Spleen (tissue), 11 donors: ENCODE measurements around the gene MOSPD3. TPM values are rescaled to one million over a fixed set of nuclear protein-coding genes. Genes with fewer than 3 reads are reported as not detected.

ENCODE experiments used
- DNase-seq: peaks from one replicate; pipeline ENCODE4 v3.0.0-alpha.2; 2020
- H3K27ac ChIP-seq, 8 donors: fragments of 200-600 bp; sonication (generic) in 7 of 8; 1 replicate in 4 of 8; 2 replicates in 4 of 8; pipeline versions ENCODE4 v1.5.0 to v1.8.0; 2016 to 2021; ENCODE audit warnings: inconsistent platforms in 4 of 8, mild to moderate bottlenecking in 4 of 8, moderate library complexity in 1 of 8
- H3K27me3 ChIP-seq, 7 donors: fragments of 200-600 bp; sonication (generic) in 6 of 7; replicated peaks in 1 of 7; 1 replicate in 4 of 7; 2 replicates in 3 of 7; pipeline versions ENCODE4 v1.5.0 to v1.8.0; 2016 to 2021; ENCODE audit warnings: inconsistent platforms in 3 of 7, mild to moderate bottlenecking in 1 of 7
- H3K36me3 ChIP-seq, 6 donors: fragments of 200-600 bp; sonication (generic) in 5 of 6; 1 replicate in 4 of 6; 2 replicates in 2 of 6; pipeline versions ENCODE4 v1.5.0 to v1.8.0; 2016 to 2021; ENCODE audit warnings: inconsistent platforms in 2 of 6
- H3K4me1 ChIP-seq, 6 donors: fragments of 200-600 bp; sonication (generic) in 5 of 6; 1 replicate in 3 of 6; 2 replicates in 3 of 6; pipeline versions ENCODE4 v1.5.0 to v1.8.0; 2016 to 2021; ENCODE audit warnings: inconsistent platforms in 3 of 6
- H3K4me3 ChIP-seq, 8 donors: fragments of 200-600 bp; sonication (generic) in 7 of 8; 1 replicate in 4 of 8; 2 replicates in 4 of 8; pipeline versions ENCODE4 v1.5.0 to v1.8.0; 2016 to 2021; ENCODE audit warnings: inconsistent platforms in 4 of 8, mild to moderate bottlenecking in 4 of 8, moderate library complexity in 2 of 8
- H3K9me3 ChIP-seq, 8 donors: fragments of 200-600 bp; sonication (generic) in 7 of 8; 1 replicate in 4 of 8; 2 replicates in 4 of 8; pipeline versions ENCODE4 v1.5.0 to v1.8.0; 2016 to 2021; ENCODE audit warnings: inconsistent platforms in 4 of 8
- CTCF ChIP-seq, 11 experiments: fragments of 200-600 bp in 7 of 11; fragments of 450-650 bp in 4 of 11; sonication (generic) in 4 of 11; IDR thresholded peaks in 8 of 11; conservative IDR thresholded peaks in 3 of 11; 1 replicate in 7 of 11; 2 replicates in 4 of 11; pipeline versions ENCODE4 v1.4.0 to v1.8.0; 2016 to 2021; ENCODE audit warnings: antibody characterized with exemption in 11 of 11, inconsistent platforms in 4 of 11, mild to moderate bottlenecking in 1 of 11
- POLR2A ChIP-seq, 3 donors: fragments of 450-650 bp; IDR thresholded peaks; one replicate each; pipeline ENCODE4 v1.5.1; 2017; ENCODE audit warnings: antibody characterized with exemption in 3 of 3, mild to moderate bottlenecking in 1 of 3
- POLR2AphosphoS5 ChIP-seq, 3 donors: sonication (generic); formaldehyde crosslinking; IDR thresholded peaks; one replicate each; pipeline ENCODE4 v1.5.1; 2017; ENCODE audit warnings: antibody characterized with exemption in 3 of 3
- WGBS, 5 donors: extraction: QIAGEN DNeasy Blood & Tissue Kit in 3 of 5; methylation state at CpG; one replicate each; pipeline versions ENCODE4 v1.1.5 to v1.1.7; 2013 to 2018; 5-methylcytosine and 5-hydroxymethylcytosine counted together
- intact Hi-C: fragments of 100-400 bp; cut with DNase I; formaldehyde crosslinking; loops from one replicate; pipeline ENCODE4 v1.15.0; 2023; ENCODE audit warnings: low total_unique reads
- polyA plus RNA-seq, 3 donors: library from polyadenylated mRNA; stranded (reverse); fragments of 200-250 nt; gene quantifications; one replicate each; pipeline ENCODE4 v1.2.1, GENCODE V29; 2013
- total RNA-seq, 7 donors: library from RNA; depleted of rRNA in 3 of 7; stranded (reverse); fragments of >200 nt in 3 of 7; fragmentation: NEBNext Ultra II Directional in 4 of 7; extraction: Animal tissue kit (Norgen Biotek cat#: 25700) in 4 of 7; gene quantifications; one replicate each; pipeline versions ENCODE4 v1.1.0 to v1.2.1, GENCODE V29; 2016 to 2021
- donor health status: healthy with polysubstance abuse.
- donor health status: DM: no; HTN: no; CAD: no; lungs with moderate emphysema.
- donor health status: DM: no; HTN: no; CAD: no.
- donor health status: Bipolar disorder and iron deficiency.
- donor health status: healthy.
- donor health status: DM: no; HTN: no; CAD: no.
- donor health status: DM: yes; HTN: yes; CAD: no.

MOSPD3 gene
- total and polyA plus RNA-seq, 10 donors, result 11.2 to 20.4 (median 15.1) TPM

GRCh38 chr7:100589341-100589947 is 22.9 kb upstream of the MOSPD3 start:
- no peak overlapping the region for H3K27ac ChIP-seq
- no peak overlapping the region for H3K4me3 ChIP-seq
- TF ChIP-seq POLR2A (IDR thresholded peaks at IDR 0.05) (no peak), POLR2AphosphoS5 (IDR thresholded peaks at IDR 0.05) (no peak), CTCF (IDR thresholded peaks at IDR 0.05 in 8 of 11, conservative IDR thresholded peaks at IDR 0.05 in 3 of 11) (no peak)
- H3K9me3 ChIP-seq, result no peaks in the 10 kb centered on the region
- DNase-seq, result peak; percentile 63
- H3K36me3 ChIP-seq, result no peaks in the 10 kb centered on the region
- peaks cover 4 to 39% (median 23%) of the 10 kb centered on the region in 6 donors for H3K4me1 ChIP-seq
- intact Hi-C loops, result no loop called here
- WGBS, 5 donors, result 48 to 57% (median 55%) methylated on average over 7 of the region's 7 CpGs
- H3K27me3 ChIP-seq, result peaks cover 0 to 30% (median 0%) of the 10 kb centered on the region in 7 donors

- peaks cover 4 to 31% (median 15%) of the 10 kb centered on the region in 6 donors for H3K4me1 ChIP-seq
- H3K36me3 ChIP-seq, result no peaks in the 10 kb centered on the region
- peak overlapping the region in 3 of 8 donors; percentile 7 to 41 (median 21) for H3K27ac ChIP-seq
- WGBS, 5 donors, result 28 to 39% (median 36%) methylated on average over 20 of the region's 20 CpGs
- no peaks in the 10 kb centered on the region for H3K9me3 ChIP-seq
- H3K4me3 ChIP-seq, result no peak overlapping the region
- DNase-seq, result peak; percentile 69
- TF ChIP-seq POLR2AphosphoS5 (IDR thresholded peaks at IDR 0.05), result no peak
- TF ChIP-seq CTCF (IDR thresholded peaks at IDR 0.05 in 8 of 11, conservative IDR thresholded peaks at IDR 0.05 in 3 of 11), result no peak
- TF ChIP-seq POLR2A (IDR thresholded peaks at IDR 0.05), result no peak
- intact Hi-C loops, result no loop called here
- H3K27me3 ChIP-seq, result peaks cover 0 to 30% (median 0%) of the 10 kb centered on the region in 7 donors
Observed at GRCh38 chr7:100590077-100590737, 22.1 kb upstream of the MOSPD3 start.

GRCh38 chr7:100591596-100591995 is 20.7 kb upstream of the MOSPD3 start:
- H3K27ac ChIP-seq, result no peak overlapping the region
- 90 to 95% (median 91%) methylated on average over 17 of the region's 17 CpGs for WGBS, 5 donors
- intact Hi-C loops, result no loop called here

More at GRCh38 chr7:100591596-100591995, 20.7 kb upstream of the MOSPD3 start:
- TF ChIP-seq POLR2A (IDR thresholded peaks at IDR 0.05) (no peak), POLR2AphosphoS5 (IDR thresholded peaks at IDR 0.05) (no peak), CTCF (IDR thresholded peaks at IDR 0.05 in 8 of 11, conservative IDR thresholded peaks at IDR 0.05 in 3 of 11) (no peak)
- no peaks in the 10 kb centered on the region for H3K9me3 ChIP-seq
- H3K27me3 ChIP-seq, result peaks cover 0 to 30% (median 0%) of the 10 kb centered on the region in 7 donors
- no peak for DNase-seq
- peaks cover 4 to 25% (median 13%) of the 10 kb centered on the region in 6 donors for H3K4me1 ChIP-seq
- no peaks in the 10 kb centered on the region for H3K36me3 ChIP-seq
- H3K4me3 ChIP-seq, result no peak overlapping the region
